T-helper 22 cell (primary cell): ENCODE measurements around the gene NELFE.
"Not testable (repeated sequence)": the region's sequence is repeated elsewhere in the genome, so short reads cannot be mapped to it uniquely, and the experiment has no call there.

Experiments
- DNase-seq: peaks from one replicate; pipeline ENCODE4 v3.0.0-alpha.2; 2020; ENCODE audit warnings: low read depth

NELFE gene

DNA sequence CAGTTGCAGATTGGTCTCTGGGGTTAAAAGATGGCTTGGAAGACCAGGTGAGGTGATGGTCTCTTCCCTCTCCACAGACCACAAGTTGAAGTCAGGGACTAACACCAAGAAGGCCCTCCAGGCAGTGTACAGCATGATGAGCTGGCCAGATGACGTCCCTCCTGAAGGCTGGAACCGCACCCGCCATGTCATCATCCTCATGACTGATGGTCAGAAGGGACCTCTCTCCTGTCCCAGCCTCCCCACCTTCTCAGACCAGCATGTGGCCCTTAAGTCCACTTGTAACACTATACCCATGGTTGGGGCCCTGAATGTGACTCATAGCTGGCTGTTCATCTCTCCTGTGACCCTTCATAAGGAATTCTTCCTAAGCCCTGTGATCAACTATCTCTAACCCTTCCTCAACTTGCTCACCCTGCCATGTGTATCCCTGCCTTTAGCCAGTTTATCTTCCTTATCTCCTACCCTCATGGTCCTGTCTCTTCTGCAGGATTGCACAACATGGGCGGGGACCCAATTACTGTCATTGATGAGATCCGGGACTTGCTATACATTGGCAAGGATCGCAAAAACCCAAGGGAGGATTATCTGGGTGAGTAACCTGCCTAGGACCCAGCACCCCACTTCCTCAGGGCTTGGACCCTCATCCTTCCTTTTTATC is 9.9 kb downstream of the NELFE start:
- DNase-seq, result no peak

DNA sequence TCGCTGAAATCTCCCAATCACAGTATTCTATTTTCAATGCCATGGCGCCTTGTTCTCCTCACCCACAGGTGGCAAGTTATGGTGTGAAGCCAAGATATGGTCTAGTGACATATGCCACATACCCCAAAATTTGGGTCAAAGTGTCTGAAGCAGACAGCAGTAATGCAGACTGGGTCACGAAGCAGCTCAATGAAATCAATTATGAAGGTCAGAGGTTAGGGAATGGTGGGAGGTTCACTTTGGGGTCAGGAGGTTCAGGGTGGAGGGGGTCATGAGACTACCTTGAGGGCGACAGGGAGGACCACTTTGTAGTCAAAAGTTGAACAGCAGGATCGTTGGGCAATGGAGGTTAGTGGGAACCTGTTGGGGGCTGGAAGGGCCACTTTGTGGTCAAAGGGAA is 10.5 kb downstream of the NELFE start:
- no peak for DNase-seq

DNA sequence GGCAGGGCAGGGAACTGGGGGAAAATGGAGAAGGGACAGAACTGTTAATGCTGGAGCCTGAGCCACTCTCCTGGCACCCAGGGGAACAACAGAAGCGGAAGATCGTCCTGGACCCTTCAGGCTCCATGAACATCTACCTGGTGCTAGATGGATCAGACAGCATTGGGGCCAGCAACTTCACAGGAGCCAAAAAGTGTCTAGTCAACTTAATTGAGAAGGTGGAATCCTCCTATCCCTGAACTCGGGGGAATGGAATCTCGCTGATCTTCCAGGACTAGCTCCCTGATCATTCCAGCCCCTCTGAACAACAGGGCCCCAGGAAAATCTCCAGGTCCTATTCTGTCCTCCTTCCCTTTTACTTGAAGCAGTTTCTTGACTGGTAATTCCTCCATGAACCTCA is 10.9 kb downstream of the NELFE start:
- DNase-seq, result no peak

DNA sequence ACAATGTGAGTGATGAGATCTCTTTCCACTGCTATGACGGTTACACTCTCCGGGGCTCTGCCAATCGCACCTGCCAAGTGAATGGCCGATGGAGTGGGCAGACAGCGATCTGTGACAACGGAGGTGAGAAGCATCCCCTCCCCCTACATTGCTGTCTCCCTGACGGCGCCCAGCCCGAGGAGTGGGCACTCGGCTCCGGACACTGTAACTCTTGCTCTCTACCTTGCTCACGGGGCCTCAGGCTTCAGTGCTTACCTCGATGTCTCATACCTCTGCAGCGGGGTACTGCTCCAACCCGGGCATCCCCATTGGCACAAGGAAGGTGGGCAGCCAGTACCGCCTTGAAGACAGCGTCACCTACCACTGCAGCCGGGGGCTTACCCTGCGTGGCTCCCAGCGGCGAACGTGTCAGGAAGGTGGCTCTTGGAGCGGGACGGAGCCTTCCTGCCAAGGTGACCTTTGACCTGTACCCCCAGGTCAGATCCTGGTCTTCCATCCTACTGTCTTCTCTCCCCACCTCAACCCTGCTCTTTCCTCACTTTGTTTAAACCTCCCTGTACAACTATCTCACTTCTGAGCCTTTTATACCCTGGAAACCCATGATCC is 11.6 kb downstream of the NELFE start:
- DNase-seq, result no peak

DNA sequence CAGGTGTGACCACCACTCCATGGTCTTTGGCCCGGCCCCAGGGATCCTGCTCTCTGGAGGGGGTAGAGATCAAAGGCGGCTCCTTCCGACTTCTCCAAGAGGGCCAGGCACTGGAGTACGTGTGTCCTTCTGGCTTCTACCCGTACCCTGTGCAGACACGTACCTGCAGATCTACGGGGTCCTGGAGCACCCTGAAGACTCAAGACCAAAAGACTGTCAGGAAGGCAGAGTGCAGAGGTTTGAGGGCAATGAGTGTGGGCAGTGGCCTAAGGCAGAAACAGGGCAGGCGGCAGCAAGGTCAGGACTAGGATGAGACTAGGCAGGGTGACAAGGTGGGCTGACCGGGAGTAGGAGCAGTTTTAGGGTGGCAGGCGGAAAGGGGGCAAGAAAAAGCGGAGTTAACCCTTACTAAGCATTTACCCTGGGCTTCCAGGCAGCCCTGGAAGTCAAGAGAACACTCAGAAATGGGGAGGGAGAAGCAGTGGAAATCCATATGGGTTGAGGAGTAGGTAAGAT is 12.3 kb downstream of the NELFE start:
- DNase-seq, result no peak

DNA sequence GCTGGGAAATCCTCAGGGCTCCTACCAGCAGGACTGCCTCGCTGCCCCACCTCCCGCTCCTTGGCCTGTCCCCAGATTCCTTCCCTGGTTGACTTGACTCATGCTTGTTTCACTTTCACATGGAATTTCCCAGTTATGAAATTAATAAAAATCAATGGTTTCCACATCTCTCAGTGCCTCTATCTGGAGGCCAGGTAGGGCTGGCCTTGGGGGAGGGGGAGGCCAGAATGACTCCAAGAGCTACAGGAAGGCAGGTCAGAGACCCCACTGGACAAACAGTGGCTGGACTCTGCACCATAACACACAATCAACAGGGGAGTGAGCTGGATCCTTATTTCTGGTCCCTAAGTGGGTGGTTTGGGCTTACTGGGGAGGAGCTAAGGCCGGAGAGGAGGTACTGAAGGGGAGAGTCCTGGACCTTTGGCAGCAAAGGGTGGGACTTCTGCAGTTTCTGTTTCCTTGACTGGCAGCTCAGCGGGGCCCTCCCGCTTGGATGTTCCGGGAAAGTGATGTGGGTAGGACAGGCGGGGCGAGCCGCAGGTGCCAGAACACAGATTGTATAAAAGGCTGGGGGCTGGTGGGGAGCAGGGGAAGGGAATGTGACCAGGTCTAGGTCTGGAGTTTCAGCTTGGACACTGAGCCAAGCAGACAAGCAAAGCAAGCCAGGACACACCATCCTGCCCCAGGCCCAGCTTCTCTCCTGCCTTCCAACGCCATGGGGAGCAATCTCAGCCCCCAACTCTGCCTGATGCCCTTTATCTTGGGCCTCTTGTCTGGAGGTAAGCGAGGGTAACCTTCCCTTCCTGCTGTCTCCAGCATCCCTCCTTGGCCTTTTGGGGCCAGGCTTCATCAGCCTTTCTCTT is 13.0 kb downstream of the NELFE start, which contains the start of gene CFB:
CFB (plus strand) TSS at position 589 of the 863 bp plus-strand sequence; CDS start at position 716, 127 bp downstream.
- DNase-seq, result no peak

DNA sequence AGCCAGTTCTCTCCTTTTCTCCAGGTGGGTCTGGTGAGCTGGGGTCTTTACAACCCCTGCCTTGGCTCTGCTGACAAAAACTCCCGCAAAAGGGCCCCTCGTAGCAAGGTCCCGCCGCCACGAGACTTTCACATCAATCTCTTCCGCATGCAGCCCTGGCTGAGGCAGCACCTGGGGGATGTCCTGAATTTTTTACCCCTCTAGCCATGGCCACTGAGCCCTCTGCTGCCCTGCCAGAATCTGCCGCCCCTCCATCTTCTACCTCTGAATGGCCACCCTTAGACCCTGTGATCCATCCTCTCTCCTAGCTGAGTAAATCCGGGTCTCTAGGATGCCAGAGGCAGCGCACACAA is 13.6 kb downstream of the NELFE start:
- no peak for DNase-seq

DNA sequence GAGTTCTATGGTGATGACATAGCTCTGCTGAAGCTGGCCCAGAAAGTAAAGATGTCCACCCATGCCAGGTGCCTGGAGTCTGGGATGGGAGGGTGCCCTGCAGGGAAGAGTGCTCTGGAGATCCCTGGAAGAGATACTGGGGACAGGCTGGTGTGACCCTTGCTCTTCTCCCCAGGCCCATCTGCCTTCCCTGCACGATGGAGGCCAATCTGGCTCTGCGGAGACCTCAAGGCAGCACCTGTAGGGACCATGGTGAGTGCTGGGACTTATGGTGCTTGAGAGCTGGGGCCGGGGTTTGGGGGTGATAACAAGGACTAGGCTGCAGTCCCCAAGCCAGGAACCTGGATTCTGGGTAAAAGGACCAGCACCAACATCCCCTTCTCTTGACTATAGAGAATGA is 15.0 kb downstream of the NELFE start:
- no peak for DNase-seq

DNA sequence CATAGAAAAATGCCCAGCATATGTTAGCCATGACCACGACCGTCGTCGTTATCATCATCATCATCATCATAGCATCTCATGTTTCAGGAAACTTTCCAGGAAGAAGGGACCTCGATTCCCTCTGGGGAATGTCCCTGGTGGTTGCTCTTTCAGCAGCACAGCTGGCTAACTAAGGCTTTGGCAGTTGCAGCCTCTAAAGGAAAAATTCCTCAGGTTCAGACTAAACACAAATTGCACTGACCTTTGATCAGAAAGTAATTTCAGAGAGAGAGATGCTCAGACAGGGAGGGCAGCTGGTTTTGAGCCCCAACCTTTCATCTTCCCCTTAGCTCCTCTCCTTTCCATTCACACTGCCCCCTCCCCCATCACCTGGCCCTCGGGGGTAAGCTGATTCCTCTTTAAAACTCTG is 18.5 kb downstream of the NELFE start:
- no peak for DNase-seq

DNA sequence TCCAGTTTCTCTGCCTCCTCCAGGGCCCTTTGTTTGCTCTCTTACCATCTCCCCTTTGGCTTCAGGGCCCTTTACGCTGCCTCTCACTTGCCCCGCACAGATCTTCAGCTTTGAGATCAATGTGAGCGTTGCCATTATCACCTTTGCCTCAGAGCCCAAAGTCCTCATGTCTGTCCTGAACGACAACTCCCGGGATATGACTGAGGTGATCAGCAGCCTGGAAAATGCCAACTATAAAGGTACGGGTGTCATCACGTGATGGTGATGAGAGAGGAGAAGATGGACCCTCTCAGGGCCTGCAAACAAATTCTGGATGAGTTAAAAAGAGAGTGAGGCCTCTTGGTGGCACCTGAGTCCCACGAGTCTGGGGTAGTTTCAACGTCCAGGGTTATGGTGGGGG is 22.9 kb downstream of the NELFE start:
- no peak for DNase-seq

DNA sequence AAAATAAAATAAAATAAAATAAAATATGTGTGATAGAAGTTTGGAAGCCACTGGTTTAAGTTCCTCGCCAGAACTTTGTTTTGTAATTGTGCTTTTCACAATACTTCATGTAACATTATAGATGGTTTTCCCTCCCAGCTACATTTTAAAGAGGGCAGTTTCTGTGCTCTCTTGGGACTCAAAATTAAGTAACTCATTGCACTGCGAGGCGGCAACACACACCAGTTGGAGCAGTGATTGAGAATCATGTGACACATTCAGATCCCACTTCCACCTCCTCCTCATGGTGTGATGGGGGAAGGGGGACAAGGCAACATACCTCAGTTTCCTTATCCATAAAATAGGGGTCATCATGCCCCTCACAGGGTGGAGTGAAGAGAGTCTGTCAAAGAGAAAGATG is 23.8 kb downstream of the NELFE start:
- DNase-seq, result no peak

DNA sequence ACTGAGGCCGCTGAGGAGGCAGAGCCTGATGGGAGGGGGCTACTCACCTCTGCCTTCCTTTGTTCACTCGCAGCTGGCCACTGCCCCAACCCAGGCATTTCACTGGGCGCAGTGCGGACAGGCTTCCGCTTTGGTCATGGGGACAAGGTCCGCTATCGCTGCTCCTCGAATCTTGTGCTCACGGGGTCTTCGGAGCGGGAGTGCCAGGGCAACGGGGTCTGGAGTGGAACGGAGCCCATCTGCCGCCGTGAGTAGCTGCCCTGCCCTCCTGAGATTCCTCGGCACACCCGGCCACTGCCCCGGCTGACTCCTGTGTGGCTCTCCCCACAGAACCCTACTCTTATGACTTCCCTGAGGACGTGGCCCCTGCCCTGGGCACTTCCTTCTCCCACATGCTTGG is 25.2 kb downstream of the NELFE start:
- DNase-seq, result no peak

DNA sequence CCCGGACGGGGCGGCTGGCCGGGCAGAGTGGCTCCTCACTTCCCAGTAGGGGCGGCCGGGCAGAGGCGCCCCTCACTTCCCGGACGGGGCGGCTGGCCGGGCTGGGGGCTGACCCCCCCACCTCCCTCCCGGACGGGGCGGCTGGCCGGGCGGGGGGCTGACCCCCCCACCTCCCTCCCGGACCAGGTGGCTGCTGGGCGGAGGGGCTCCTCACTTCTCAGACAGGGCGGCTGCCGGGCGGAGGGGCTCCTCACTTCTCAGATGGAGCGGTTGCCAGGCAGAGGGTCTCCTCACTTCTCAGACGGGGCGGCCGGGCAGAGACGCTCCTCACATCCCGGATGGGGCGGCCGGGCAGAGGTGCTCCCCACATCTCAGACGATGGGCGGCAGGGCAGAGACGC is 26.6 kb downstream of the NELFE start:
- not testable (repeated sequence) for DNase-seq

DNA sequence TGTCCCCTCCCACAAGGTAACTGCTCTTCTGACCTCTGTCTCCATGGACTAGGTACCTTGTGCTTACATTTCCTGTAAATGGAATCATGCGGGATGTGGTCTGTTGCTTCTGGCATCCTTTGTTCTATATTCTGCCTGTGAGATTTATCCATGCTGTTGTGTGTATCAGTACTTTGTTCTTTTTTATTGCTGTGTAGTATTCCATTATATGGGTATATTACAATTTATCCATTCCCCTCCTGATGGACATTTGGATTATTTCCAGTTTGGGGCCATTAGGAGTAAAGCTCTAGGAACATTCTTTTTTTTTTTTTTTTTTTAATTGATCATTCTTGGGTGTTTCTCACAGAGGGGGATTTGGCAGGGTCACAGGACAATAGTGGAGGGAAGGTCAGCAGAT is 27.8 kb downstream of the NELFE start:
- DNase-seq, result no peak

DNA sequence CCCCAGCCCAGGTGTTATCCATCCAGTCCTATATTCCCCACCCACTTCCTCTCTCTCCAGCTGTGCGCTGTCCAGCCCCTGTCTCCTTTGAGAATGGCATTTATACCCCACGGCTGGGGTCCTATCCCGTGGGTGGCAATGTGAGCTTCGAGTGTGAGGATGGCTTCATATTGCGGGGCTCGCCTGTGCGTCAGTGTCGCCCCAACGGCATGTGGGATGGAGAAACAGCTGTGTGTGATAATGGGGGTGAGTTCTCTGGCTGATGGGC is 30.2 kb downstream of the NELFE start:
- DNase-seq, result no peak

DNA sequence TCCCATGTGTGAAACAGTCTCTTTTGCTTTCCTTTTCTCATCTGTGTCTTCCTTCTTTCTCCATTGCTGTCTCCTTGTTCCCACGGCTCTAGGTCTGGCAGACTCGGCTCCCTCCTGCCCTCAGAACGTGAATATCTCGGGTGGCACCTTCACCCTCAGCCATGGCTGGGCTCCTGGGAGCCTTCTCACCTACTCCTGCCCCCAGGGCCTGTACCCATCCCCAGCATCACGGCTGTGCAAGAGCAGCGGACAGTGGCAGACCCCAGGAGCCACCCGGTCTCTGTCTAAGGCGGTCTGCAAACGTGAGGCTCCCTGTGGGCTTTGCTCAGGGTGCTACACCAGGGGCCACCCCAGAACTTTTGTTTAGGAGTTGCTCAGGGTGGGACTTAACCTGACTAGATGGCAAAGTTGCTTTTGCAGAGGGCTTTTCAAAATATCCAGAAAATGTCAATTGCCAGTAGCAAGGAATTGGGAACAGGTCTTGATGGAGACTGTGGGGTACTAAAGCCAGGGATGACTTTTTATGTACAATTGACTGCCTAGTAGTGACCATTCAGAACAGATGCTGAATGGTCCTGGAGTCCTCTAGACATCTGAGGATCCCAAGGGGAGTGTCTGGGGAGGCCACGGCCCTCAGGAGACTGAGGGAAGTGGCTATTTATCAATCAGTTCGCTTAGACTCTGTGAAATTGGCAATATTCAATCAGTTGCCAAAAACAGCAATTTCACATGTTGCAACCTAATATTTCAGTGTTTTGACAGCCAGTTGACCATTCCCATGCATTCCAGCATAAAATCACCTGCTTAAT is 30.7 kb downstream of the NELFE start:
- no peak for DNase-seq

DNA sequence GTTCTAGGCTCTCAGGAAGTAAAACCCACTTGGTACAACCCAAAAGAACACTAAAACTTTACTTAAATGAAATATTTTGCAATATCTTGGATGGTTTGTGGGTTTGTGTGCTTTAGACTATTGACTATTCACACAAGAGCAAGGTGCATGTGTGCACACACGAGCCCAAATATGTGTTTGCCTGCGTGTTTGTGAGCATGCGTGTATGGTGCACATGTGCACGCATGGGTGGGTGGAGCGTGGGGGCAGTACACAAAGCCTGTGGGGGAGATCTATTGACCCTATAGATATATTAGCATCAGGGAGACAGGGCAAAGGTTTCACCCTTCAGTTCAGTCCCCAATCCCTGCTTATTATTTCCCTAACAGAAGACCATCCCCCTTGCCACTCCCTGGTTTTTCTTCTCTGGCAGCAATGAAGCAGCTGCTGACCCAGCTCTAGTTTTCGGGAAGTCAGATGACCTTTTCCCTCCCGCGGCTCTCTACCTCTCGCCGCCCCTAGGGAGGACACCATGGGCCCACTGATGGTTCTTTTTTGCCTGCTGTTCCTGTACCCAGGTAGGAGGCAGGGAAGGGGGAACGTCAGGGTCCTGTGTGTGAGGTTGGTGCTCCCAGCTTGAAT is 31.4 kb downstream of the NELFE start, which contains the start of gene C2:
C2 (plus strand) TSS at position 476 of the 621 bp plus-strand sequence; CDS start at position 512, 36 bp downstream.
- DNase-seq, result no peak

DNA sequence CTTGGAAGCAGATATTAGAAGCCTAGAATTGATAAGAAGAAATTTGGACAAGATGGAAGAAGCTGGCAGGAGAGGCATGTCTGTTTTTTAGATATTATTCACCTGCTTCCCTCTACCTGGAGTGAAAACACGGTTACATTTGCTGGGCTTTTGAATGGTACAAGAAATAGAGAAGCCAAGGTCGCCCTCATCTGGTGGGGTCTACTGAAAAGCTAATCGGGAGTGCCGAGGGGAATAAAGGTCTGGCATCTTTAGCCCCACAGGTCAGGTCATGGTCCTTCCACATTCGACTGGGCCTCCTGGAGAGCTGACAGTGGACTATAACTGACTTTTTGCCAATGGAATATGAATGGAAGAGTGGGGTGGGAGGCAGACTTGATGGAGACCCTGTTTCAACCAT is 35.8 kb downstream of the NELFE start:
- DNase-seq, result no peak

DNA sequence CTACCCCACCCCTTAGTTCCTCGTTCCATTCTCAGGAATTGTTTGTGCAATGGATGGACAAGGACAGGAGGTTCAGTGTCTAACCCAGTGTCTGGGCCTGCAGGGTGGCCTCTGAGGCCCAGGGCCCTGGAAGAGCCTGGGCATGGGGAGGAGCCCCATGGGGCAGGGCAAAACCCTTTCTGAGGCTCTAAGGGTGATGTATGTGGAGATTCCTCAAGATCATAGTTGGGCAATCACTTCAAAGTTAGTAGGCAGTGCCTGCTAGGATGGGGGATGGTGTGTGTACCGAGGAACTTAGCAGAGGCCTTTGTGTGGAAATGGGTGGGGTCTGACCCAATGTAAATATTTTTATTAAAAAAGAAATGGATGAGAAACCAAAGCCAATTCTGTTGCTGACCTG is 38.0 kb downstream of the NELFE start:
- no peak for DNase-seq

DNA sequence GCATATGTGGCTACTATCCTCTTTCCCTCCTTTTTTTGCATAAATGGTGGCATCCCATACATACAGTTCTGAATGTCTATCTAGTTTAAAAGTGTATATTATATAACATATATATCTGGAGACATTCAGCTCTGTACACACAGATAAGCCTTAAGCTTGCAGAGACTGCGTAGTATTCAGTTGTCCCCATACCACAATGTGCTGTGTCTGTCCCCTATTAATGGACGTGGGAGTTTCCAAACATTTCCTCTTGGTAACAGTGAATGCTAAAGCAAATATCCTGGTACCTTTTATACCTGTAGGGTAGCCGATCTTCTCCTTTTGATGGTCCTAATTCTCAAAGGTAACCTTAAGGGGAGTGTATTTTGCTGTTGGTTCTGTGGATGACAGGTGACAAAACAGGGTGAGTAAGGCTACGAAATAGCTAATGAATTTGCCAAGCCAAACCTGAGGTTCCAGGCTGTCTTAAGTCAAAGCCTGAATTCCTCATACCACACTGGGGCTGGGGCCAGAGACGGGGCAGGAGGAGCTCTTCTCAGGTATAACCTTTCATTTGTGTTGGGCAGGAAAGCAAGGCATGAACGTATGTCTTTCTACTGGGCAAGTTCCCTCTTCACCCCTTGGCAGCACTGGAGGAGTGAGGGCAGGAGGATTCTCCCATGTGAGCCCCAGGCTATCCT is 39.0 kb downstream of the NELFE start:
- DNase-seq, result no peak

DNA sequence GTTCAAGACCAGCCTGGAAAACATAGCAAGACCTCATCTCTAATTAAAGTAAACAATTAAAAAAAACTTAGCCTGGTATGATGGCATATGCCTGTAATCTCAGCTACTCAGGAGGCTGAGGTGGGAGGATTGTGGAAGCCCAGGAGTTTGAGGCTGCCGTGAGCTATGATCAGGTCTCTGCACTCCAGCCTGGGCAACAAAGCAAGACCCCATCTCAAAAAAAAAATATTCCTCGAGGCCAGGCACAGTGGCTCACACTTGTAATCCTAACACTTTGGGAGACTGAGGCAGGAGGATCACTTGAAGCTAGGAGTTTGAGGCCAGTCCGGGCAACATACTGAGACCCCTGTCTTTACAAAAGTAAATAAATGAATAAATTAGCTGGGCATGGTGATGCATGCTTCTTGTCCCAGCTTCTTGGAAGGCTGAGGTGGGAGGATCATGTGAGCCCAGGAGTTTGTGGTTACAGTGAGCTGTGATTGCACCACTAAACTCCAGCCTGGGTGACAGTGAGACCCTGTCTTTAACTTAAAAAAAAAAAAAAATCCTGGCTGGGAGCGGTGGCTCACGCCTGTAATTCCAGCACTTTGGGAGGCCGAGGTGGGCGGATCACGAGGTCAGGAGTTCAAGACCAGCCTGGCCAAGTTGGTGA is 40.6 kb downstream of the NELFE start:
- no peak for DNase-seq
